Adrenal gland (tissue), 5 donors: Measurements from ENCODE around the gene C1QTNF7.

ENCODE experiments used
- CTCF ChIP-seq, 6 experiments: fragments of 450-650 bp in 4 of 6; fragments of 200-600 bp in 2 of 6; sonication (generic) in 1 of 6; IDR thresholded peaks; 1 replicate in 5 of 6; 2 replicates in 1 of 6; pipeline versions ENCODE4 v1.5.1 to v1.8.0; 2016 to 2021; ENCODE audit warnings: antibody characterized with exemption in 6 of 6, mild to moderate bottlenecking in 2 of 6, moderate library complexity in 1 of 6
- POLR2A ChIP-seq, 2 donors: fragments of 450-650 bp; IDR thresholded peaks; one replicate each; pipeline ENCODE4 v1.6.1; 2017; ENCODE audit warnings: antibody characterized with exemption in 2 of 2, mild to moderate bottlenecking in 2 of 2, moderate library complexity in 1 of 2
- donor health status: DM: no; HTN: no; CAD: no.

DNA sequence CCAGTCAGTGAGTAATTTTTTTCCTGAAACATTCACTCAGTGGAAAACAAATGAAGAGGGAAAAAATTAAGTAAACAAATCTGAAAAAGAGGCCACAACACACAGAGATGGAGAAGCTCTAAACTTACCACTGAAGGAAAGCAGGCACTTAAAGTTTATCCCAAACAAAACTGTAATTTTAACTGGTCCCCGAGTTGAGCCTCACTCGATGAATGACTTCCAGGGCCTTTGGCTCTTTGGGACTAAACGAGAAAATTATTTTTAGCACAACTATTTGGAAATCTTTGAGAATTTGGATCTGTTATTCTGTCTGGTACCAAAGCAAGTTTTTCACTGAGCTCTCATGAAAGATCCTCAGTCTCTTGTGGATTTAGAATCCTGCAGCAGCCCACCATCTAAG is at the start of gene C1QTNF7:
- TF ChIP-seq CTCF (IDR thresholded peaks at IDR 0.05): no peak
- no peak for TF ChIP-seq POLR2A (IDR thresholded peaks at IDR 0.05)
